Activated T-cell treated with anti-CD3 and anti-CD28 coated beads, Interleukin-2, amount 50 U/mL, for 24 hours (primary cell): ENCODE measurements around the gene TM2D3.
"Not testable (repeated sequence)": the region's sequence is repeated elsewhere in the genome, so short reads cannot be mapped to it uniquely, and the experiment has no call there.

Experiments
- DNase-seq: peaks from one replicate; pipeline ENCODE4 v3.0.0-alpha.2; 2020
- H3K27ac Mint-ChIP-seq: 2 replicates; pipeline ENCODE4 v1.8.0; 2020; ENCODE audit warnings: mild to moderate bottlenecking, mixed read lengths
- H3K27me3 Mint-ChIP-seq: 2 replicates; pipeline ENCODE4 v1.8.0; 2020; ENCODE audit warnings: mixed read lengths
- H3K36me3 Mint-ChIP-seq: 2 replicates; pipeline ENCODE4 v1.8.0; 2020; ENCODE audit warnings: low read depth, mixed read lengths
- H3K4me1 Mint-ChIP-seq: 2 replicates; pipeline ENCODE4 v1.8.0; 2020; ENCODE audit warnings: low read depth, mixed read lengths
- H3K4me3 Mint-ChIP-seq: 2 replicates; pipeline ENCODE4 v1.8.0; 2020; ENCODE audit warnings: mild to moderate bottlenecking, moderate library complexity, mixed read lengths
- H3K9me3 Mint-ChIP-seq: 2 replicates; pipeline ENCODE4 v1.8.0; 2020; ENCODE audit warnings: mixed read lengths

Gene TM2D3

GRCh38 chr15:101672298-101672697 lies 20.1 kb upstream of the TM2D3 start:
- Mint-ChIP-seq H3K27ac (peak overlapping the region; percentile 18), H3K36me3 (peaks cover 84% of the 10 kb centered on the region), H3K9me3 (peaks cover 4% of the 10 kb centered on the region), H3K4me1 (peaks cover 3% of the 10 kb centered on the region), H3K4me3 (no peak overlapping the region), H3K27me3 (no peaks in the 10 kb centered on the region)
- no peak for DNase-seq

- Mint-ChIP-seq H3K36me3 (peaks cover 72% of the 10 kb centered on the region), H3K27me3 (no peaks in the 10 kb centered on the region), H3K4me1 (peaks cover 4% of the 10 kb centered on the region), H3K4me3 (no peak overlapping the region), H3K27ac (no peak overlapping the region), H3K9me3 (peaks cover 4% of the 10 kb centered on the region)
- no peak for DNase-seq
Observed at GRCh38 chr15:101669744-101670143, 17.6 kb upstream of the TM2D3 start.

- Mint-ChIP-seq H3K4me3 (no peak overlapping the region), H3K27me3 (no peaks in the 10 kb centered on the region), H3K4me1 (peaks cover 11% of the 10 kb centered on the region), H3K9me3 (peaks cover 4% of the 10 kb centered on the region), H3K27ac (no peak overlapping the region), H3K36me3 (peaks cover 53% of the 10 kb centered on the region)
- no peak for DNase-seq
Observed at GRCh38 chr15:101667881-101668280, 15.7 kb upstream of the TM2D3 start.

GRCh38 chr15:101664303-101664913 lies 12.2 kb upstream of the TM2D3 start:
- peaks cover 11% of the 10 kb centered on the region for H3K4me1 Mint-ChIP-seq
- peaks cover 44% of the 10 kb centered on the region for H3K36me3 Mint-ChIP-seq
- no peaks in the 10 kb centered on the region for H3K27me3 Mint-ChIP-seq
- DNase-seq: no peak
- H3K9me3 Mint-ChIP-seq: peaks cover 4% of the 10 kb centered on the region
- no peak overlapping the region for H3K4me3 Mint-ChIP-seq
- no peak overlapping the region for H3K27ac Mint-ChIP-seq

- Mint-ChIP-seq H3K27ac (no peak overlapping the region), H3K9me3 (no peaks in the 10 kb centered on the region), H3K27me3 (no peaks in the 10 kb centered on the region), H3K36me3 (peaks cover 34% of the 10 kb centered on the region), H3K4me3 (no peak overlapping the region), H3K4me1 (peaks cover 11% of the 10 kb centered on the region)
- no peak for DNase-seq
Observed at GRCh38 chr15:101662203-101662602, 10.0 kb upstream of the TM2D3 start.

GRCh38 chr15:101660005-101660404 lies 7.8 kb upstream of the TM2D3 start:
- H3K4me3 Mint-ChIP-seq: no peak overlapping the region
- DNase-seq: no peak
- no peaks in the 10 kb centered on the region for H3K27me3 Mint-ChIP-seq
- no peaks in the 10 kb centered on the region for H3K9me3 Mint-ChIP-seq
- H3K4me1 Mint-ChIP-seq: peaks cover 10% of the 10 kb centered on the region
- no peak overlapping the region for H3K27ac Mint-ChIP-seq
- peaks cover 39% of the 10 kb centered on the region for H3K36me3 Mint-ChIP-seq

- Mint-ChIP-seq H3K27ac (peak overlapping the region; percentile 57), H3K36me3 (peaks cover 50% of the 10 kb centered on the region)
Observed at GRCh38 chr15:101657968-101658784, 6.0 kb upstream of the TM2D3 start.

GRCh38 chr15:101657171-101657570 lies 5.0 kb upstream of the TM2D3 start:
- no peak for DNase-seq
- H3K4me1 Mint-ChIP-seq: peaks cover 20% of the 10 kb centered on the region
- H3K27ac Mint-ChIP-seq: no peak overlapping the region
- H3K27me3 Mint-ChIP-seq: no peaks in the 10 kb centered on the region
- H3K9me3 Mint-ChIP-seq: no peaks in the 10 kb centered on the region
- no peak overlapping the region for H3K4me3 Mint-ChIP-seq
- peaks cover 53% of the 10 kb centered on the region for H3K36me3 Mint-ChIP-seq

More at GRCh38 chr15:101657968-101658784, 6.0 kb upstream of the TM2D3 start:
- Mint-ChIP-seq H3K4me1 (peaks cover 15% of the 10 kb centered on the region), H3K27me3 (no peaks in the 10 kb centered on the region), H3K9me3 (no peaks in the 10 kb centered on the region), H3K4me3 (no peak overlapping the region)
- DNase-seq: no peak

- H3K4me3 Mint-ChIP-seq: peak overlapping the region; percentile 16
Observed at GRCh38 chr15:101654624-101655337, 2.6 kb upstream of the TM2D3 start.

GRCh38 chr15:101654171-101654570 lies 2.0 kb upstream of the TM2D3 start:
- peak overlapping the region; percentile 67 for H3K27ac Mint-ChIP-seq
- no peaks in the 10 kb centered on the region for H3K27me3 Mint-ChIP-seq
- DNase-seq: no peak
- peaks cover 41% of the 10 kb centered on the region for H3K4me1 Mint-ChIP-seq
- peaks cover 54% of the 10 kb centered on the region for H3K36me3 Mint-ChIP-seq
- H3K4me3 Mint-ChIP-seq: peak overlapping the region; percentile 16
- H3K9me3 Mint-ChIP-seq: no peaks in the 10 kb centered on the region

More at GRCh38 chr15:101654624-101655337, 2.6 kb upstream of the TM2D3 start:
- Mint-ChIP-seq H3K36me3 (peaks cover 54% of the 10 kb centered on the region), H3K4me1 (peaks cover 35% of the 10 kb centered on the region), H3K27ac (peak overlapping the region; percentile 67)
- H3K9me3 Mint-ChIP-seq, DNase-seq, H3K27me3 Mint-ChIP-seq: not testable (repeated sequence)

- no peak for DNase-seq
- Mint-ChIP-seq H3K36me3 (peaks cover 66% of the 10 kb centered on the region), H3K27ac (peak overlapping the region; percentile 97)
Observed at GRCh38 chr15:101652786-101653430, 727 bp upstream of the TM2D3 start.

GRCh38 chr15:101651554-101652097 lies 555 bp downstream of the TM2D3 start:
- no peak for DNase-seq
- Mint-ChIP-seq H3K4me3 (peak overlapping the region; percentile 94), H3K4me1 (peaks cover 54% of the 10 kb centered on the region), H3K27ac (peak overlapping the region; percentile 97), H3K36me3 (peaks cover 70% of the 10 kb centered on the region), H3K27me3 (no peaks in the 10 kb centered on the region), H3K9me3 (no peaks in the 10 kb centered on the region)

More at GRCh38 chr15:101652786-101653430, 727 bp upstream of the TM2D3 start:
- H3K27me3 Mint-ChIP-seq: no peaks in the 10 kb centered on the region
- H3K4me3 Mint-ChIP-seq: peak overlapping the region; percentile 94
- H3K4me1 Mint-ChIP-seq: peaks cover 51% of the 10 kb centered on the region
- no peaks in the 10 kb centered on the region for H3K9me3 Mint-ChIP-seq

- DNase-seq: no peak
- Mint-ChIP-seq H3K4me1 (peaks cover 57% of the 10 kb centered on the region), H3K9me3 (no peaks in the 10 kb centered on the region), H3K27me3 (no peaks in the 10 kb centered on the region), H3K27ac (peak overlapping the region; percentile 97), H3K4me3 (peak overlapping the region; percentile 94), H3K36me3 (peaks cover 79% of the 10 kb centered on the region)
Observed at GRCh38 chr15:101650145-101650544, 2.0 kb downstream of the TM2D3 start.

GRCh38 chr15:101648356-101648755 lies 3.8 kb downstream of the TM2D3 start:
- peak overlapping the region; percentile 64 for H3K27ac Mint-ChIP-seq

More at GRCh38 chr15:101648356-101648755, 3.8 kb downstream of the TM2D3 start:
- DNase-seq: no peak
- Mint-ChIP-seq H3K27me3 (no peaks in the 10 kb centered on the region), H3K4me3 (no peak overlapping the region), H3K9me3 (no peaks in the 10 kb centered on the region), H3K36me3 (peaks cover 86% of the 10 kb centered on the region), H3K4me1 (peaks cover 48% of the 10 kb centered on the region)
